HUDEP-2 (cell line): ENCODE measurements around the gene ALDH2.
"Not testable (repeated sequence)": the region's sequence is repeated elsewhere in the genome, so short reads cannot be mapped to it uniquely, and the experiment has no call there.

Experiments
- DNase-seq, 76 experiments: peaks; one replicate each; lab custom pipeline; 2025; ENCODE audit not compliant: unreplicated experiment in 76 of 76; lab: John Stamatoyannopoulos, UW

ALDH2 gene

GRCh38 chr12:111757361-111758119 is 9.2 kb upstream of the ALDH2 start:
- DNase-seq, result peak in 12 of 76 experiments; percentile 9 to 30 (median 16)

- DNase-seq, result no peak
Observed at GRCh38 chr12:111758120-111758561, 8.6 kb upstream of the ALDH2 start.

GRCh38 chr12:111759271-111759670 is 7.5 kb upstream of the ALDH2 start:
- DNase-seq, result no peak

- DNase-seq, result no peak
Observed at GRCh38 chr12:111759991-111760390, 6.7 kb upstream of the ALDH2 start.

- DNase-seq, result no peak
Observed at GRCh38 chr12:111761099-111761498, 5.6 kb upstream of the ALDH2 start.

GRCh38 chr12:111761706-111762105 is 5.0 kb upstream of the ALDH2 start:
- no peak for DNase-seq

- not testable (repeated sequence) for DNase-seq
Observed at GRCh38 chr12:111763552-111763951, 3.2 kb upstream of the ALDH2 start.

GRCh38 chr12:111764120-111764821 is 2.5 kb upstream of the ALDH2 start:
- no peak for DNase-seq

GRCh38 chr12:111767362-111768158 is 827 bp downstream of the ALDH2 start:
- DNase-seq, result no peak

GRCh38 chr12:111768159-111768895 is 1.6 kb downstream of the ALDH2 start:
- DNase-seq, result no peak

GRCh38 chr12:111769599-111769998 is 2.9 kb downstream of the ALDH2 start:
- no peak for DNase-seq

GRCh38 chr12:111773801-111774551 is 7.2 kb downstream of the ALDH2 start:
- DNase-seq, result no peak

- DNase-seq, result peak in 63 of 76 experiments; percentile 11 to 67 (median 41)
Observed at GRCh38 chr12:111775205-111776193, 8.8 kb downstream of the ALDH2 start.

- DNase-seq, result no peak
Observed at GRCh38 chr12:111776836-111777344, 10.2 kb downstream of the ALDH2 start.

- no peak for DNase-seq
Observed at GRCh38 chr12:111777345-111778045, 10.8 kb downstream of the ALDH2 start.

GRCh38 chr12:111780166-111780565 is 13.4 kb downstream of the ALDH2 start:
- no peak for DNase-seq

GRCh38 chr12:111780615-111781014 is 13.9 kb downstream of the ALDH2 start:
- DNase-seq, result no peak
